Colonic mucosa (tissue), 4 donors: ENCODE data around the gene SLIT3. TPM values are rescaled to one million over a fixed set of nuclear protein-coding genes. Genes with fewer than 3 reads are reported as not detected.

Experiments
- DNase-seq: peaks from one replicate; pipeline ENCODE4 v3.0.0-alpha.2; 2020
- H3K27ac ChIP-seq: fragments of 200-600 bp; one replicate; pipeline ENCODE4 v1.8.0; 2021
- H3K27me3 ChIP-seq: fragments of 200-600 bp; one replicate; pipeline ENCODE4 v1.8.0; 2021
- H3K36me3 ChIP-seq: fragments of 200-600 bp; one replicate; pipeline ENCODE4 v1.8.0; 2021
- H3K4me1 ChIP-seq: fragments of 200-600 bp; one replicate; pipeline ENCODE4 v1.8.0; 2021; ENCODE audit warnings: mild to moderate bottlenecking
- H3K4me3 ChIP-seq: fragments of 200-600 bp; one replicate; pipeline ENCODE4 v1.8.0; 2021
- H3K9ac ChIP-seq, 2 donors: one replicate each; pipeline ENCODE4 v1.7.0; 2013; ENCODE audit warnings: control low read depth in 2 of 2, low read depth in 2 of 2, low read length in 2 of 2
- H3K9me3 ChIP-seq: fragments of 200-600 bp; one replicate; pipeline ENCODE4 v1.8.0; 2021
- CTCF ChIP-seq: fragments of 200-600 bp; IDR thresholded peaks from one replicate; pipeline ENCODE4 v1.8.0; 2022; ENCODE audit warnings: antibody characterized with exemption, mild to moderate bottlenecking
- intact Hi-C: fragments of 100-400 bp; cut with DNase I; formaldehyde crosslinking; loops from one replicate; pipeline ENCODE4 v1.14.1; 2022
- total RNA-seq, 2 donors: library from RNA; stranded (reverse); fragmentation: NEBNext Ultra II Directional in 1 of 2; extraction: Animal tissue kit (Norgen Biotek cat#: 25700) in 1 of 2; gene quantifications; one replicate each; pipeline ENCODE4 v1.2.1, GENCODE V29; 2021
- donor health status: healthy.
- donor health status: DM: no; HTN: no; CAD: no.
- donor health status: DM: no; HTN: no; CAD: no.

SLIT3 gene
- total RNA-seq, 2 donors from 2014 or later = 3.4 to 7.6 TPM

DNA sequence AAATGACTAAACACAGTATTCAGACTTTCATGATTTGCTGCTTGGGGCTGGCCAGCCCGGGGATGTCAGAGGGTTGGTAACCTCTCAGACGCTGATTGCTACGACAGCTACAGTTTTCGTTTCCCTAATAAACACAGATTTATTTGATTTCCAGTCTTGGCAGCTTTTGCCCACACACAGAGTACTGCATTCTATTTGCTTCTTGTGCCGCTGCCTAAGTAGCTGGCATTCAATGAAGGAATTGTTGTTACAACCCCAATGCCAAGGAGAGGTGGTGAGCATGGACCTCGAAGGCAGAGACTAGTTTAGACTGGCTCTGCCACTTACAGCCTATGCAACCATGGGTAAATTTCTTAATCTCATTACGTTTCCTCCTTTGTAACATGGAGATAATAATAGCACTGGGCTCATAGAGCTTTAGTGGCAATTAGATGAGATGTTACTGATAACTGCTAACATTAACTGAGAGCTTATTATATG, 474.7 kb downstream of the SLIT3 start:
- Histone ChIP-seq H3K27me3 (no peaks in the 10 kb centered on the region), H3K4me3 (no peak overlapping the region), H3K9me3 (no peaks in the 10 kb centered on the region), H3K27ac (no peak overlapping the region), H3K4me1 (no peaks in the 10 kb centered on the region), H3K36me3 (no peaks in the 10 kb centered on the region), H3K9ac (no peak overlapping the region)
- DNase-seq = no peak
- TF ChIP-seq CTCF = no peak
- intact Hi-C loops = no loop called here

- no peak overlapping the region for H3K27ac ChIP-seq
- H3K9ac ChIP-seq = no peak overlapping the region
- H3K27me3 ChIP-seq = no peaks in the 10 kb centered on the region
- no peak overlapping the region for H3K4me3 ChIP-seq
- DNase-seq = no peak
- TF ChIP-seq CTCF = no peak
- H3K36me3 ChIP-seq = no peaks in the 10 kb centered on the region
- H3K9me3 ChIP-seq = no peaks in the 10 kb centered on the region
- no peaks in the 10 kb centered on the region for H3K4me1 ChIP-seq
- intact Hi-C loops = no loop called here
Measured at GRCh38 chr5:168822745-168823281, 478.1 kb downstream of the SLIT3 start.

GRCh38 chr5:168822248-168822744, 478.6 kb downstream of the SLIT3 start:
- H3K27me3 ChIP-seq = no peaks in the 10 kb centered on the region
- no peak for DNase-seq
- no peak for TF ChIP-seq CTCF
- no peak overlapping the region for H3K4me3 ChIP-seq
- no peaks in the 10 kb centered on the region for H3K4me1 ChIP-seq
- intact Hi-C loops = no loop called here
- no peak overlapping the region for H3K27ac ChIP-seq
- no peaks in the 10 kb centered on the region for H3K9me3 ChIP-seq
- H3K36me3 ChIP-seq = no peaks in the 10 kb centered on the region
- no peak overlapping the region for H3K9ac ChIP-seq

DNA sequence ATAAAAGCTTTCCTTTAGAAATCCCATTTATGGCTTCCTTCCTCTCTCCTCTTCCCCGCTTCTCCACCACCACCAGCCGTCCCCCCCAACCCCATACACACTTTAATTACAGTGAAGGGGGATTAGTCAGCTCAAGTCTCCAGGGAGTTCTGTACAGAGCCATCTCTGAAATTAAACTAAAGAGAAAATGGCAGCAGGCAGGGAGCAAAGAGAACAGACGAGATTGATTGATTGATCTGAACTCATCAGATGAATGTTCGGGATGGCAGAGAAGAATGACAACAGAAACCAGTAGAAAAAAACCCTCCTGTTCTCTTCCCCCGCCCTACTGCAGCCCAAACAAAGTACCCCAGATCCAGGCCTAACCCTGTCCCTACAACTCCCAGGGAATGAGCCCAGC, 480.1 kb downstream of the SLIT3 start:
- no peak for DNase-seq
- TF ChIP-seq CTCF = no peak
- H3K4me1 ChIP-seq = no peaks in the 10 kb centered on the region
- H3K36me3 ChIP-seq = no peaks in the 10 kb centered on the region
- H3K27me3 ChIP-seq = no peaks in the 10 kb centered on the region
- no peak overlapping the region for H3K4me3 ChIP-seq
- no peak overlapping the region for H3K27ac ChIP-seq
- intact Hi-C loops = no loop called here
- H3K9me3 ChIP-seq = no peaks in the 10 kb centered on the region
- H3K9ac ChIP-seq = no peak overlapping the region

GRCh38 chr5:168819004-168819621, 481.8 kb downstream of the SLIT3 start:
- H3K36me3 ChIP-seq = no peaks in the 10 kb centered on the region
- no peak overlapping the region for H3K9ac ChIP-seq

More at GRCh38 chr5:168819004-168819621, 481.8 kb downstream of the SLIT3 start:
- H3K4me1 ChIP-seq = no peaks in the 10 kb centered on the region
- no peak for DNase-seq
- H3K9me3 ChIP-seq = no peaks in the 10 kb centered on the region
- no peak overlapping the region for H3K27ac ChIP-seq
- no peaks in the 10 kb centered on the region for H3K27me3 ChIP-seq
- H3K4me3 ChIP-seq = no peak overlapping the region
- intact Hi-C loops = no loop called here
- TF ChIP-seq CTCF = no peak
